22Rv1 (cell line): Measurements from ENCODE around the gene CCDC146.

ENCODE experiments used
- CTCF ChIP-seq: fragments of 450-650 bp; IDR thresholded peaks from 2 replicates; pipeline ENCODE4 v1.5.1; 2017; ENCODE audit warnings: mild to moderate bottlenecking
- ZFX ChIP-seq: fragments of 450-650 bp; IDR thresholded peaks from 2 replicates; pipeline ENCODE4 v1.6.1; 2017; ENCODE audit warnings: antibody characterized with exemption, borderline replicate concordance

GRCh38 chr7:77247206-77247850 is 124.9 kb downstream of the CCDC146 start:
- TF ChIP-seq CTCF (peak; percentile 98), ZFX (no peak)
